Liver (tissue), 9 donors: Measurements from ENCODE around the gene SAA4. TPM values are rescaled to one million over a fixed set of nuclear protein-coding genes. Genes with fewer than 3 reads are reported as not detected.
A peak's percentile ranks its signal among the peaks of the same experiment; 100 is the strongest.

Experiments
- DNase-seq: peaks from one replicate; pipeline ENCODE4 v3.0.0-alpha.2; 2017; ENCODE audit warnings: low spot score
- H3K27ac ChIP-seq, 2 donors: one replicate each; pipeline ENCODE4 v1.7.0; 2013; ENCODE audit warnings: inconsistent platforms in 2 of 2, low read length in 2 of 2, control low read depth in 1 of 2, low read depth in 1 of 2, mild to moderate bottlenecking in 1 of 2
- H3K27me3 ChIP-seq, 4 donors: one replicate each; pipeline versions ENCODE4 v1.6.1 to v1.7.0; 2013; ENCODE audit warnings: low read length in 3 of 4, inconsistent platforms in 1 of 4, mild to moderate bottlenecking in 1 of 4, moderate library complexity in 1 of 4; ENCODE audit not compliant: control insufficient read depth in 4 of 4, insufficient read depth in 4 of 4
- H3K36me3 ChIP-seq, 4 donors: one replicate each; pipeline versions ENCODE4 v1.6.1 to v1.7.0; 2013; ENCODE audit warnings: low read length in 3 of 4, mild to moderate bottlenecking in 3 of 4, low read depth in 1 of 4, moderate library complexity in 1 of 4; ENCODE audit not compliant: control insufficient read depth in 4 of 4, insufficient read depth in 3 of 4
- H3K4me1 ChIP-seq, 4 donors: one replicate each; pipeline versions ENCODE4 v1.6.1 to v1.7.0; 2013; ENCODE audit warnings: low read length in 3 of 4, mild to moderate bottlenecking in 3 of 4, moderate library complexity in 1 of 4; ENCODE audit not compliant: control insufficient read depth in 4 of 4, insufficient read depth in 4 of 4
- H3K4me3 ChIP-seq, 3 donors: one replicate each; pipeline versions ENCODE4 v1.6.1 to v1.7.0; 2013; ENCODE audit warnings: low read length in 3 of 3, control low read depth in 1 of 3, low read depth in 1 of 3, mild to moderate bottlenecking in 1 of 3
- H3K9ac ChIP-seq, 2 donors: one replicate each; pipeline ENCODE4 v1.7.0; 2013; ENCODE audit warnings: low read length in 2 of 2, mild to moderate bottlenecking in 2 of 2, moderate library complexity in 2 of 2, control low read depth in 1 of 2, low read depth in 1 of 2
- H3K9me3 ChIP-seq, 4 donors: one replicate each; pipeline versions ENCODE4 v1.6.1 to v1.7.0; 2013; ENCODE audit warnings: low read length in 3 of 4; ENCODE audit not compliant: control insufficient read depth in 4 of 4
- CTCF ChIP-seq: fragments of 150-350 bp; IDR thresholded peaks from 2 replicates; pipeline ENCODE4 v1.5.1; 2017; ENCODE audit warnings: improper control_type of control experiment, low read depth, low read length; ENCODE audit not compliant: missing input control
- EGR1 ChIP-seq, 2 donors: IDR thresholded peaks; 2 replicates each; pipeline ENCODE4 v1.6.1; 2016 to 2018; ENCODE audit warnings: antibody characterized with exemption in 2 of 2, low read depth in 2 of 2
- FOXA1 ChIP-seq: IDR thresholded peaks from 2 replicates; pipeline ENCODE4 v1.6.1; 2016; ENCODE audit warnings: antibody characterized with exemption
- FOXA2 ChIP-seq: IDR thresholded peaks from 2 replicates; pipeline ENCODE4 v1.6.1; 2016; ENCODE audit warnings: antibody characterized with exemption
- GABPA ChIP-seq, 2 donors: IDR thresholded peaks in 1 of 2; conservative IDR thresholded peaks in 1 of 2; 2 replicates each; pipeline ENCODE4 v1.6.1; 2016; ENCODE audit warnings: antibody characterized with exemption in 2 of 2, mild to moderate bottlenecking in 1 of 2, moderate library complexity in 1 of 2
- HNF4A ChIP-seq, 2 donors: conservative IDR thresholded peaks; 2 replicates each; pipeline ENCODE4 v1.6.1; 2016; ENCODE audit warnings: antibody characterized with exemption in 2 of 2, mild to moderate bottlenecking in 2 of 2
- HNF4G ChIP-seq: IDR thresholded peaks from 2 replicates; pipeline ENCODE4 v1.6.1; 2016; ENCODE audit warnings: antibody characterized with exemption
- JUND ChIP-seq, 2 donors: IDR thresholded peaks; 2 replicates each; pipeline ENCODE4 v1.6.1; 2016; ENCODE audit warnings: antibody characterized with exemption in 2 of 2
- MAX ChIP-seq: IDR thresholded peaks from 2 replicates; pipeline ENCODE4 v1.6.1; 2016; ENCODE audit warnings: antibody characterized with exemption
- NR2F2 ChIP-seq: IDR thresholded peaks from 2 replicates; pipeline ENCODE4 v1.6.1; 2016; ENCODE audit warnings: antibody characterized with exemption
- RAD21 ChIP-seq, 2 donors: IDR thresholded peaks; 2 replicates each; pipeline ENCODE4 v1.6.1; 2016; ENCODE audit warnings: antibody characterized with exemption in 2 of 2, mild to moderate bottlenecking in 2 of 2
- RXRA ChIP-seq, 2 donors: IDR thresholded peaks; 2 replicates each; pipeline ENCODE4 v1.6.1; 2017 to 2018; ENCODE audit warnings: antibody characterized with exemption in 2 of 2, mild to moderate bottlenecking in 1 of 2
- TAF1 ChIP-seq: conservative IDR thresholded peaks from 2 replicates; pipeline ENCODE4 v1.6.1; 2016; ENCODE audit warnings: antibody characterized with exemption, mild to moderate bottlenecking
- YY1 ChIP-seq: IDR thresholded peaks from 2 replicates; pipeline ENCODE4 v1.6.1; 2016; ENCODE audit warnings: antibody characterized with exemption, mild to moderate bottlenecking
- WGBS: extraction: QIAGEN DNeasy Blood & Tissue Kit; methylation state at CpG from one replicate; pipeline ENCODE4 v1.1.7; 2013; 5-methylcytosine and 5-hydroxymethylcytosine counted together
- polyA plus RNA-seq, 2 donors: library from polyadenylated mRNA; stranded (reverse) in 1 of 2; unstranded in 1 of 2; fragments of 200-250 nt in 1 of 2; fragments of >200 nt in 1 of 2; fragmentation: Nextera tagmentation in 1 of 2; extraction: Ambion mirVana in 1 of 2; gene quantifications; one replicate each; pipeline versions ENCODE4 v1.2.1 to v1.2.3, GENCODE V29; 2013 to 2015
- total RNA-seq, 2 donors: library from RNA; depleted of rRNA; stranded (reverse); fragments of >200 nt; gene quantifications; one replicate each; pipeline ENCODE4 v1.2.3, GENCODE V29; 2014
- TF ChIP-seq, protein P1 (sequence below): IDR thresholded peaks from 2 replicates; pipeline ENCODE4 v1.6.1; 2016; ENCODE audit warnings: antibody characterized with exemption, mild to moderate bottlenecking
- donor health status: healthy.
- donor health status: healthy.
- donor health status: healthy.
- donor health status: healthy.
- donor health status: healthy.

Gene SAA4
- total and polyA plus RNA-seq, 4 donors, result 84.9 to 4,017 (median 1,127) TPM

DNA sequence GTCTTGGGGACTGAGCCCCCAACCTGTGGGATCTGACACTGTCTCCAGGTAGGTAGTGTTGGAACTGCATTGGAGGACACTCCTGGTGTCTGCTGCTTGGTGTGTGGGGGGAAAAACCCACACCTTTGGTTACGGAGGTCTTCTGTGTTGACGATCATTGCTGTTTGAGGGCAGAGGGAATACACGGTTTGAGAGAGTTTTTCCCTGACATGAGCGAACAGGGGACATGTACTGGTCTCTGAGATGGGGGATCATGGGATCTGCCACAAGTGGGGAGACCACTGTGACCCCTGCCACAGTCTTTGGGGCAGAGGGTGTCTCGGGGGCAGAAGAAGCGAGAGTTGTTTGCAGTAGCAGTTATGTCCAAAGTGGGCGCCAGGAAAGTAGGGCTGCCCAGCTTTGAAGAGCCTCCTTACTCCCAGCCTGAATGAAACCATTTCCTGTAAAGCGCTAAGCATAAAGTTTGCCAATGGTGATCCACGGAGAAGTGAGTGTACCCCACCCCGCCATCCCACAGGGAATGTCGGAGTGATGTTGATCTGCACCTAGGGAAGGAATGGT is 17.3 kb upstream of the SAA4 start (continued):
- TF ChIP-seq CTCF, result no peak
- no peak for TF ChIP-seq TAF1
- no peak for TF ChIP-seq HNF4G
- no peak for TF ChIP-seq EGR1 (IDR thresholded peaks at IDR 0.05; ENCODE audit: low read depth in 2 of 2)
- TF ChIP-seq FOXA2, result no peak
- no peak for TF ChIP-seq MAX

- WGBS, result 91% methylated on average over 3 of the region's 3 CpGs
These were observed 16.6 kb upstream of the SAA4 start for GRCh38 chr11:18253233-18253632.

GRCh38 chr11:18248561-18248960 is 12.0 kb upstream of the SAA4 start, which contains the start of gene SAA2:
Gene SAA2 (minus strand): TSS chr11:18248668. CDS start chr11:18248011, 657 bp downstream.
- 50% methylated on average over 5 of the region's 5 CpGs for WGBS
- no peaks in the 10 kb centered on the region for H3K27me3 ChIP-seq
- no peak within 1 kb of the TSS for H3K27ac ChIP-seq
- no peak for DNase-seq
- H3K9me3 ChIP-seq, result no peaks in the 10 kb centered on the region
- H3K9ac ChIP-seq, result no peak within 1 kb of the TSS
- no peaks in the 10 kb centered on the region for H3K36me3 ChIP-seq
- H3K4me1 ChIP-seq, result peaks cover 0 to 9% (median 2%) of the 10 kb centered on the region in 4 donors
- H3K4me3 ChIP-seq, result no peak within 1 kb of the TSS
- TF ChIP-seq NR2F2 (no peak), FOXA1 (no peak), CTCF (no peak), RXRA (IDR thresholded peaks at IDR 0.05) (peak; percentile 71 to 77), MAX (peak; percentile 46), JUND (IDR thresholded peaks at IDR 0.05) (peak in 1 of 2 donors; percentile 55), HNF4A (conservative IDR thresholded peaks at IDR 0.05) (peak; percentile 53 to 61), EGR1 (IDR thresholded peaks at IDR 0.05; ENCODE audit: low read depth in 2 of 2) (no peak), YY1 (peak; percentile 41), GABPA (IDR thresholded peaks at IDR 0.05 in 1 of 2, conservative IDR thresholded peaks at IDR 0.05 in 1 of 2) (no peak), RAD21 (IDR thresholded peaks at IDR 0.05) (no peak), FOXA2 (no peak)
- TF ChIP-seq, protein P1, sequence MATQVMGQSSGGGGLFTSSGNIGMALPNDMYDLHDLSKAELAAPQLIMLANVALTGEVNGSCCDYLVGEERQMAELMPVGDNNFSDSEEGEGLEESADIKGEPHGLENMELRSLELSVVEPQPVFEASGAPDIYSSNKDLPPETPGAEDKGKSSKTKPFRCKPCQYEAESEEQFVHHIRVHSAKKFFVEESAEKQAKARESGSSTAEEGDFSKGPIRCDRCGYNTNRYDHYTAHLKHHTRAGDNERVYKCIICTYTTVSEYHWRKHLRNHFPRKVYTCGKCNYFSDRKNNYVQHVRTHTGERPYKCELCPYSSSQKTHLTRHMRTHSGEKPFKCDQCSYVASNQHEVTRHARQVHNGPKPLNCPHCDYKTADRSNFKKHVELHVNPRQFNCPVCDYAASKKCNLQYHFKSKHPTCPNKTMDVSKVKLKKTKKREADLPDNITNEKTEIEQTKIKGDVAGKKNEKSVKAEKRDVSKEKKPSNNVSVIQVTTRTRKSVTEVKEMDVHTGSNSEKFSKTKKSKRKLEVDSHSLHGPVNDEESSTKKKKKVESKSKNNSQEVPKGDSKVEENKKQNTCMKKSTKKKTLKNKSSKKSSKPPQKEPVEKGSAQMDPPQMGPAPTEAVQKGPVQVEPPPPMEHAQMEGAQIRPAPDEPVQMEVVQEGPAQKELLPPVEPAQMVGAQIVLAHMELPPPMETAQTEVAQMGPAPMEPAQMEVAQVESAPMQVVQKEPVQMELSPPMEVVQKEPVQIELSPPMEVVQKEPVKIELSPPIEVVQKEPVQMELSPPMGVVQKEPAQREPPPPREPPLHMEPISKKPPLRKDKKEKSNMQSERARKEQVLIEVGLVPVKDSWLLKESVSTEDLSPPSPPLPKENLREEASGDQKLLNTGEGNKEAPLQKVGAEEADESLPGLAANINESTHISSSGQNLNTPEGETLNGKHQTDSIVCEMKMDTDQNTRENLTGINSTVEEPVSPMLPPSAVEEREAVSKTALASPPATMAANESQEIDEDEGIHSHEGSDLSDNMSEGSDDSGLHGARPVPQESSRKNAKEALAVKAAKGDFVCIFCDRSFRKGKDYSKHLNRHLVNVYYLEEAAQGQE, result no peak

More at GRCh38 chr11:18253233-18253632, 16.6 kb upstream of the SAA4 start:
- Histone ChIP-seq H3K36me3 (no peaks in the 10 kb centered on the region), H3K4me1 (peaks cover 0 to 12% (median 7%) of the 10 kb centered on the region in 4 donors), H3K9ac (no peak overlapping the region), H3K4me3 (no peak overlapping the region), H3K9me3 (no peaks in the 10 kb centered on the region), H3K27ac (no peak overlapping the region), H3K27me3 (no peaks in the 10 kb centered on the region)
- no peak for TF ChIP-seq EGR1 (IDR thresholded peaks at IDR 0.05; ENCODE audit: low read depth in 2 of 2)
- no peak for TF ChIP-seq NR2F2
- TF ChIP-seq RAD21 (IDR thresholded peaks at IDR 0.05), result no peak
- TF ChIP-seq CTCF, result no peak
- no peak for TF ChIP-seq GABPA (IDR thresholded peaks at IDR 0.05 in 1 of 2, conservative IDR thresholded peaks at IDR 0.05 in 1 of 2)
- no peak for DNase-seq
